ENCODE measurements around the gene RPL5.

DNA sequence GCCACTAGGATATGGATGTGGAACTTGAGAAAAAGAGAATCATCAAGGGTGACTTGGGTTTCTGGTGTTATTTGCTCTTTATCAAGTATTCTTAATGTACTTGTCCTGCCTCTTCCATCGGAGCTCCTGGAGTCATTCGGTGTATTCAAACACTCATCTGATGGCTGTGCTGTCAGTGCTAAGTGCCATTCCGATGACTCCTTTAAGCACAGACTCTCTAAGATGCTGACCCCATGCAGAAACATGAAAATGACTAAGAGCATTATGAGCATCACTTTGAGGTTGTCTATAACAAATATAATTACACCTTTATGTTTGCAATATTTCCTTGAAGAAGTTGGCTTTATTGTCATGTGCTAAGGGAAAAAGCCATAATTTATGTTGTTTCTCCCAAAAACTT is 11.3 kb upstream of the RPL5 start:
- TF ChIP-seq, protein P1, sequence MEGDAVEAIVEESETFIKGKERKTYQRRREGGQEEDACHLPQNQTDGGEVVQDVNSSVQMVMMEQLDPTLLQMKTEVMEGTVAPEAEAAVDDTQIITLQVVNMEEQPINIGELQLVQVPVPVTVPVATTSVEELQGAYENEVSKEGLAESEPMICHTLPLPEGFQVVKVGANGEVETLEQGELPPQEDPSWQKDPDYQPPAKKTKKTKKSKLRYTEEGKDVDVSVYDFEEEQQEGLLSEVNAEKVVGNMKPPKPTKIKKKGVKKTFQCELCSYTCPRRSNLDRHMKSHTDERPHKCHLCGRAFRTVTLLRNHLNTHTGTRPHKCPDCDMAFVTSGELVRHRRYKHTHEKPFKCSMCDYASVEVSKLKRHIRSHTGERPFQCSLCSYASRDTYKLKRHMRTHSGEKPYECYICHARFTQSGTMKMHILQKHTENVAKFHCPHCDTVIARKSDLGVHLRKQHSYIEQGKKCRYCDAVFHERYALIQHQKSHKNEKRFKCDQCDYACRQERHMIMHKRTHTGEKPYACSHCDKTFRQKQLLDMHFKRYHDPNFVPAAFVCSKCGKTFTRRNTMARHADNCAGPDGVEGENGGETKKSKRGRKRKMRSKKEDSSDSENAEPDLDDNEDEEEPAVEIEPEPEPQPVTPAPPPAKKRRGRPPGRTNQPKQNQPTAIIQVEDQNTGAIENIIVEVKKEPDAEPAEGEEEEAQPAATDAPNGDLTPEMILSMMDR (IDR thresholded peaks at IDR 0.05), result no peak
- no peak for TF ChIP-seq POLR2A (IDR thresholded peaks at IDR 0.05)

Data from prostate gland (tissue), 2 donors.